ENCODE measurements around the gene URI1.

URI1 gene

DNA sequence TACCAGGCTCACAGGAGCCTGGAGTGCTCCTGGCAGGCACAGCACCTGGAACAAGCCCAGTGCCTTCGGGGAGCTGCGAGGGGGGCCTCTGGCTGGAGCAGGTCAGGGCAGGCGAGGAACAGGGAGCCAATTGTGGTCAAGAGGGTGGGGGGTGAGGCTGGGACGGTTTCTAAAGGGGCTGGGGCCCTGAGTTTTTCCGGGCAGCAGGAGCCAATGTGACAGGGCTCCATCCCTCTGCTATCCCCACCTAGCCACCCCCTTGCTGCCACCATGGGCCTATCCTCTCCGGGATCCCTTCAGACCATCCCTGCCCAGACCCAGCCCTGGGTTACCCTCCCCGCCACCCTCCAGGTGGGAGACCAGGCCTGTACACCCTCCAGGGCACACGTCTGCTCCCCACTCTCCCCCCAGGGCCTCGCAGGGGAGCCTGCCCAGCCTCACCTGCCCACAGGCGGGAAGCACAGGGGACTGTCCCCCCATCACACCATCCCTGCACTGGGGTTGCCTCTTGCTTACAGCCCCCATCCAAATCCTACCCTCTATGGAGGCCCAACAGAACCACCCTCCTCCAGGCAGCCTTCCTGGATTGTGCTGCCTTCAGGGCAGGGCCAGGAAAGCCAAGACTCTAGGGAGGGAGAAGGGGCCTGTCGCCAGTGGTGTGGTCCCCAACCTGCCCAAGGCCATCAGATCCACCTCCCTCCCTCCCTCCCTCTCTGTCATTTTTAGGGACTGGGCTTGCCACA lies 121.0 kb downstream of the URI1 start:
- H3K9me3 Mint-ChIP-seq: peaks cover 0 to 4% of the 10 kb centered on the region in 2 donors
- no peaks in the 10 kb centered on the region for H3K36me3 Mint-ChIP-seq (ENCODE audit: insufficient read depth)
- ATAC-seq (replicated peaks): no peak
- H3K4me1 Mint-ChIP-seq (ENCODE audit: low read depth in 2 of 2): no peaks in the 10 kb centered on the region
- H3K4me3 Mint-ChIP-seq: no peak overlapping the region
- H3K27ac Mint-ChIP-seq: no peak overlapping the region
- DNase-seq: no peak
- H3K27me3 Mint-ChIP-seq: peaks cover 7 to 22% of the 10 kb centered on the region in 2 donors

DNA sequence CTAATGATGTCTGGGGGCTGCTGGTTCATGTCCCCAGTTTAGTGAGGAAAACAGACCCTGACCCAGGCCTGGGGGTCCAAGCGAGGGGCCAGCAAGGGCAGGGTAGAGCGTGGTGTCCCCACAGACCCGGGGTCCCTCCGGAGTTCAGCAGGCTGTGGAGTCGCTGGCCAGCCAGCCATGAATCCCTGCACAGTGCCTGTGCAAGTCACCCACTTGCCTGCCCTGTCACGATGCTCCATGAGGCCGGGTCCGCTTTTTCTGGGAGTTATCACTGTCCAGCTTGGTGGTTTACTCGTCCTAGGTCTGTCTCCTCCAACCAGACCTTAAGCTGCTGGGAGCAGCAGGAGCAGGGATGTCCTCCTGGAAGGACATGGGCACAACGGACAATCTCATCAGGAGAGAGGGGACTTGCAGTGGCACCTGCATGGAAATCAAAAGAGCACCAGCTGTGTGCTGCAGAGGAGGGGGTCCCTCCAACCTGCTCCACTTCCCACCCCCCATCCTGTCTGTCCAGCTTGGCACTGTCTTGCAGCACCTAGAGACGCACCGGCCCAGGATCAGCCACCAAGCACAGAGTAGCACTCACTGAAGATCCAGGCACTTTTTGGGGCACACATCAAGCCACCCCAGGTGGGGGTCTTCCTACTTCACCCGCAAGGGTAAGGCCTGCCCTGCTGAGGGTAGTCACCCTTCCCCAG lies 121.8 kb downstream of the URI1 start:
- Mint-ChIP-seq H3K27me3 (peaks cover 7 to 22% of the 10 kb centered on the region in 2 donors), H3K27ac (no peak overlapping the region), H3K4me1 (ENCODE audit: low read depth in 2 of 2) (no peaks in the 10 kb centered on the region), H3K36me3 (ENCODE audit: insufficient read depth) (no peaks in the 10 kb centered on the region), H3K9me3 (peaks cover 3 to 11% of the 10 kb centered on the region in 2 donors), H3K4me3 (no peak overlapping the region)
- DNase-seq (no peak), ATAC-seq (replicated peaks) (no peak)

DNA sequence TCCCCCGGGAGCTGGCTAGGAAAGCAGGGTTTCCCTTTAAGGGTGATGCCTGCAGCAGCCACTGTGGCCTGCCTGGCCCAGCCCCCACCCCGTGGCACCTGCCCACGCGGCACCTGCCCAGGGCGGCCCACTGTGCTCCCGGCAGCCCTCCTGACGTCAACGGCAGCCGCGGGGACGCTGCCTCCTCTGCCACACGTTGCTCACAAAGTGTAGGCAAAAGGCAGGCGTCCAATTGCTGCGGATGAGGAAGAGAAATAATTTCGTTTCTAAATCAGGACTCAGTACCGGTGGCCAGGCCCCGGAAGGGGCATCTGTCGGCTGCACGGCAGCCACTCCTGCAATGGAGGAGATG lies 122.3 kb downstream of the URI1 start:
- Mint-ChIP-seq H3K9me3 (peaks cover 3 to 12% of the 10 kb centered on the region in 2 donors), H3K4me1 (ENCODE audit: low read depth in 2 of 2) (no peaks in the 10 kb centered on the region), H3K4me3 (no peak overlapping the region), H3K27me3 (peaks cover 7 to 22% of the 10 kb centered on the region in 2 donors), H3K27ac (no peak overlapping the region), H3K36me3 (ENCODE audit: insufficient read depth) (no peaks in the 10 kb centered on the region)
- DNase-seq (no peak), ATAC-seq (replicated peaks) (no peak)

DNA sequence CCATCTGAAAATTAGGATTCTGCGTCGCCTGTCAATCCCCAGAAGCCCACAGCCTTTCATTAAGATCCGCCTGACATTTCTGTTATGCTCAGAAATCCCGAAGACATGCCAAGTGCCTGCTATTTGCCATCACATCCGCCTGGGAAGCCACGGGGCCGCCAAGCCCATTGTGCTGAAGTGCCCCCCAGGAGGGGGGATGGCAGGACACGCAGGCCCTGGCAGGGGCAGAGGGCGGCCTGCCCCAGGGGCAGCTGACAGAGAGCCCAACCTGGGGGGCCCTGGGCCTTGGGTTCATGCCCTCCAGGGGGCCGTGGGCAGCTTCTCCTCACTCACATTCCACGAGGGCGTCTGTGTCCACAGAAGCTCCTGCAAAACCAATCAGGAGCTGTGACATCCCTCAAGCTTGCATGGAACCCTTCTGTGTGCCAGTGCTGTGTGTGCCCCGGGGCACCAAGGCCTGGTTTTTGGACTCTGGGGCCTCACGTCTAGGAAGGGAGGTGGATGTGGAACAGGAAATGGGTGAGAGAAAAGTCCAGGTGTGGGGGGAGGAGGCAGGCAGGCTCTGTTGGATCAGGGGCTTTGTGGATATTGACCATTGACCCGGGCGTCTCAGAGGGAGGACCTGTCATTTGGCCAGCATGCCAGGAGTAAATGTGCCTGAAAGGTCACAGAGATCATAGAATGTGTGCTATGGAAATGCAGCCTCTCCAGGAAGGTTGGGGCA lies 122.9 kb downstream of the URI1 start:
- Mint-ChIP-seq H3K9me3 (peaks cover 3 to 12% of the 10 kb centered on the region in 2 donors), H3K27me3 (peaks cover 7 to 22% of the 10 kb centered on the region in 2 donors), H3K36me3 (ENCODE audit: insufficient read depth) (no peaks in the 10 kb centered on the region), H3K4me1 (ENCODE audit: low read depth in 2 of 2) (no peaks in the 10 kb centered on the region), H3K4me3 (no peak overlapping the region), H3K27ac (no peak overlapping the region)
- ATAC-seq (replicated peaks): no peak
- no peak for DNase-seq

DNA sequence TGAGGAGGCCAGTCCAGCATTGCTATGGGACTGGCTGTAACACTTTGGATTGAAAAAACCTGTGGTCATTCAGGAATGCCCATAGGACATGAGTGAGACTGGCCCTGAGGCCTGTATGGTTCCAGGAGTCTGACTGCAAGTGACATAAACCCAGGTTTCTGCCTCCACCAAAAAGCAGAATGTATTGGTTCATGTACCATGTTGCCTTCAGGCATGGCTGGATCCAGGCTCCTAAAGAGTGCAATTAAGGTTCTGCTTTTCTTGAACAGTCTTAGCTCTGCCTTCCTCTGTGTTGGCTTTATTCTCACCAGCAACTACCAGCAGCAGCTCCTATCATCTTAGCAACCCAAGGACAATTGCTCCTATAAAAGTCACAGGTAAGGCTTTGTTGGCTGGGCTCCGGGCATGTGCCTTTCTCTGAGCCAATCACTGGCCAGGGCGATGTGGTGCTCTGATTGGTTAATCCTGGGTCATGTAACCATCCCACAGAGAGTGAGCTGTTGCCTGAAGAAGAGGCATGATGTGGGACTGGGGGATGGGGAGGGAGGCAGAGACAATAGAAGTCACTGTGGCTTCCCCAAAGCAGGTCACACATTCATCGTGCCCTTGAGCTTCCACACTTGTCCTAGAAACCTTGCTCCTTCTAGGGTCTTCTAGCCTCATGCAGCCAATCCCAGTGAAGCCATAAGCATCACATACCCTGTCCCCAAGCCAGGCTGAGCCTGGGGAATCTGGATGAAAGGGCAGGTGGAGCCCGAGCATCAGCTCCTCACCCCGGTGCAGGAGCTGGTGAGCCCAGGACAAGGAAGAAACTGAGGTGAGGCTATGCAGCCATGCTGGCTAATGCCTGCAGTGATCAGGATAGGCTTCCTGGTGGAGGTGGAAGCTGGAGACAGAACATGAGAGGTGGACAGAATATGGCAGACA lies 123.9 kb downstream of the URI1 start:
- H3K4me1 Mint-ChIP-seq (ENCODE audit: low read depth in 2 of 2): no peaks in the 10 kb centered on the region
- H3K27me3 Mint-ChIP-seq: peaks cover 7 to 22% of the 10 kb centered on the region in 2 donors
- H3K36me3 Mint-ChIP-seq (ENCODE audit: insufficient read depth): no peaks in the 10 kb centered on the region
- peaks cover 3 to 12% of the 10 kb centered on the region in 2 donors for H3K9me3 Mint-ChIP-seq
- no peak overlapping the region for H3K27ac Mint-ChIP-seq
- DNase-seq (no peak), ATAC-seq (replicated peaks) (no peak)
- no peak overlapping the region for H3K4me3 Mint-ChIP-seq
